GM19438 (cell line): ENCODE measurements around the gene FLNA.
A peak's percentile ranks its signal among the peaks of the same experiment; 100 is the strongest.
"Not testable (repeated sequence)": the region's sequence is repeated elsewhere in the genome, so short reads cannot be mapped to it uniquely, and the experiment has no call there.

Source experiments
- ATAC-seq: cut with Tn5 transposase; IDR thresholded peaks from one replicate; pipeline ENCODE4 v1.9.1; 2021; ENCODE audit warnings: low read depth; ENCODE audit not compliant: unreplicated experiment

FLNA gene

GRCh38 chrX:154374313-154375155 is at the start of gene FLNA:
FLNA (minus strand) TSS chrX:154374634; CDS start chrX:154371245, 3,389 bp downstream.
- ATAC-seq, result no peak

GRCh38 chrX:154420402-154420756 is 45.9 kb upstream of the FLNA start:
- no peak for ATAC-seq

DNA sequence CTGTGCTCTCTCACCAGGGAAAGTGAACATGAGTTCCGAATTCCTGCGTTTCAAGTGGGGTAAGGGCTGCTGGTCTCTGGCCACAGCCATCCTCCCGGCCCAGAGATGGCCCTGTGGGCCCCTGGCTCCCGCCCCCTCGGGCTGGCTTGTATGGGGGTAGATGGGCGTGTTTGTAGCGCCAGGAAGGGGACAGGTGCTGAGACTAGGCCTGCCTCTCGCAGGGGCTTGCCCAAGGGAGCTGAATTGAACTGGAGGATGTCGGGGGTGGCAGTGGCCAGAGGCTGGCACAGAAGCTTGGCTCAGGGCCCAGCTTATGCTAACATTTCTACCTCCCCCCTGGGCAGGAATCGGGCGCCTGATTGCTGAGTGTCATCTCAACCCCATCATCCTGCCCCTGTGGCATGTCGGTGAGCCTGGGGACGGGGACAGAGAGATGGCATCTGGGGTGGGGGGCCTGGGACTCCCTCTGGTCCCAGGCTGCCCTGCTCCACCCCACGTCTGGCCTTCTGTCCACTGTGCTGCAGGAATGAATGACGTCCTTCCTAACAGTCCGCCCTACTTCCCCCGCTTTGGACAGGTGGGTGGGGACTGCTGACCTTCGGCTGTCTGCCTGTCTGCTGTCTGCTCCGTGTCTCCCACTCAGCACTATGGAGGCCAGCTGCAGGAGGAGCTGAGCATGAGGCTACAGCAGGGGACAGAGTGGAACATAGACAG is 45.4 kb upstream of the FLNA start:
- ATAC-seq, result no peak

- no peak for ATAC-seq
Observed at GRCh38 chrX:154419189-154419588, 44.8 kb upstream of the FLNA start.

DNA sequence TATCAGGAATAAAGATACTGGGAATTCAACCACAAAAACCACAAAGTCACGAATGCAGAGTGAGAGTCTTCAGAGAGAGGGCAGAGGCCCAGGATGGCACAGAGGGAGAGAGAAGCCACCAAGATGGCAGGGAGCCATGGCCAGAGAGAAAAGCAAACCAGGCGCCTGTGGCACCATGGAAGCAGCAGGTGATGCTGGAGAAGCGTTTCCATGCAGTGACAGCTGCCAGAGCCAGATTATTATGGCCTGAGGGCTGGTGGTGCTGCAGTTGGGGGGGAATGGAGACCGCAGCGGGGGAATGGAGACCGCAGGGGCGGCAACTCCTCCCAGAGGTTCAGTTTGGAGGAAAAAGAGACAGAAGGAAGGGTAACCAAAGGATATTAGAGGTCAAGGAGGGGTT is 42.7 kb upstream of the FLNA start:
- ATAC-seq, result no peak

DNA sequence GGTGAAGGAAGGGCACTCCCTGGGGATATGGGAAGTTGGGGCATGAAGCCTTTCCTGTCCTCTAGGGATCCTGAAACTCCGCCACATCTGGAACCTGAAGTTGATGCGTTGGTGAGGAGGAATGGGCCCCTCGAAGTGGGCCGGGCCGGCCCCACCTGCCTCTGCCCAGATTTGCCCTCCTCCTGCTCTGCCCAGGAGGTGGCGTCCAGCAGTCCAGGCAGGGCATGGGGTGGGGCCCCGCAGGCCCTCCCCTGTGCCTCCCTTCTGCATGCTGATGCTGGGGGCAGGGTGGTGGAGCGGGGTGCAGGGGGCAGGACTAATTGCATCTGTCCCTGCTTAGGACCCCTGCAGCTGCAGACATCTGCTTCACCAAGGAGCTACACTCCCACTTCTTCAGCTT is 38.7 kb upstream of the FLNA start:
- no peak for ATAC-seq

DNA sequence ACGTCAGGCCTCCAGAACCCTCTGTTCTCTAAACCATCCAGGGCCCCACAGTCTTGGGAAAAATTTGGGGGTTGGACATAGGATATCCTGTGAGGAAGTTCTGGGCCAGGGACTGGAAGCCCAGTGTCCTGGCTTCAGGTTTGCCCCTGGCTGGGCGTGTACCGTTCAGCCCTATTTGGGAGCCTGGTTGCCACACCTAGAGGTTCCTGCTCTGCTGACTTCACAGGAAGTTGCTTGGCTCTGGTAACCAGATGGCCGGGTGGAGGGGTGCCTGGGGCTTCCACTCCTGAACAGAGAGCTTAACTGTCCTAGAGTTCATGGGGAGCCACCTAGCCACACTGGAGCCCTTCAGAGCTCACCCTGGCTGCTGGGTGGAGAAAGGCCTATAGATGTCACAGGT is 38.0 kb upstream of the FLNA start:
- ATAC-seq, result no peak

DNA sequence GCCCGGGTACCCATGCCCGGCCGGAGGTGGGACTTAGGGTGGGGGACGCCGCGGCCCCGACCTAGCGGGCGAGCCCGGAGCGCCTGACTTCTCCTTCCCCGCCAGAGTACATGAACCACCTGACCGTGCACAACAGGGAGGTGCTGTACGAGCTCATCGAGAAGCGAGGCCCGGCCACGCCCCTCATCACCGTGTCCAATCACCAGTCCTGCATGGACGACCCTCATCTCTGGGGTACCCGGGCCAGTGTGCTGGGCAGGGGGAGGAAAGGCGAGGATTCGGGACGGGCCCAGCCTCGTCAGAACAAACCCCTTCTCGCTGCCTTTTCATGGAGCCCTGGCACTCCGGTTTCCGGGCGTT is 37.5 kb upstream of the FLNA start:
- peak; percentile 53 for ATAC-seq

- ATAC-seq, result peak; percentile 43
Observed at GRCh38 chrX:154409222-154409871, 34.9 kb upstream of the FLNA start, which contains the start of gene DNASE1L1. DNASE1L1 (minus strand) TSS chrX:154409254; CDS start chrX:154405568, 3,686 bp downstream.

GRCh38 chrX:154408659-154409221 is 34.3 kb upstream of the FLNA start:
- peak; percentile 17 for ATAC-seq

- no peak for ATAC-seq
Observed at GRCh38 chrX:154404625-154405192, 30.3 kb upstream of the FLNA start.

DNA sequence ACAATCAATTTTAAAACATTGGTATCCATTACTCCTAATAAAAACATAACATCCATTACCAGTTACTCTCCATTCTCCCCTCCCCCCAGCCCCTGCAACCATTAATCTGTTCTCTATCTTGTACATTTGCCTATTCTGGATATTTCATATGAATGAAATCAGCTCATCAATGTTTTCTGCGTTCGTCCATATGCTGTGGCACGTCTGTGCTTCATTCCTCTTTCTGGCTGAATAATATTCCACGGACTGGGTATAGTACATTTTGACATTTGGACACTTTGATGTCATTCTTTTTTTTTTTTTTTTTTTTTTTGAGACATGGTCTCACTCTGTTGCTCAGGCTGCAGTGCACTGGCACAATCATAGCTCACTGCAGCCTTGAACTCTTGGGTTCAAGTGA is 29.4 kb upstream of the FLNA start:
- no peak for ATAC-seq

DNA sequence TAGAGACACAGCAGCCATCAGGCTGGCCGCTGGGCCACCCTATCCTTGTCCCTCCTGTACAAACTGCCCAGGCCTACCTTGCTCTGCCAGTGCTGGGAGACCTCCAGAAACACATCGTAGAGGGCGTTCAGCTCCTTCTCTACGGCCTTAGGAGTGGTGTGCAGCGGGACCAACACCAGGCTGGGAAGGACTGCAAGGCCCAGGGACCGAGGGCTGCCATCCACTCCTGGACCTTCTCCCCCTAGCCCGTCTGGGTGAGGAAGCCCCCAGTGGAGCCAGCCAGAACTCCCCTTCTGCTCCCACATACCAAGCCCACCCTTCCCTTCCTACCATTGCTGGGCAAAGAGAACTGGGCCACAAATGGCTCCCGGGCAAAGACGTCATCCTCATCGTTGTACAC is 28.8 kb upstream of the FLNA start:
- ATAC-seq, result no peak

DNA sequence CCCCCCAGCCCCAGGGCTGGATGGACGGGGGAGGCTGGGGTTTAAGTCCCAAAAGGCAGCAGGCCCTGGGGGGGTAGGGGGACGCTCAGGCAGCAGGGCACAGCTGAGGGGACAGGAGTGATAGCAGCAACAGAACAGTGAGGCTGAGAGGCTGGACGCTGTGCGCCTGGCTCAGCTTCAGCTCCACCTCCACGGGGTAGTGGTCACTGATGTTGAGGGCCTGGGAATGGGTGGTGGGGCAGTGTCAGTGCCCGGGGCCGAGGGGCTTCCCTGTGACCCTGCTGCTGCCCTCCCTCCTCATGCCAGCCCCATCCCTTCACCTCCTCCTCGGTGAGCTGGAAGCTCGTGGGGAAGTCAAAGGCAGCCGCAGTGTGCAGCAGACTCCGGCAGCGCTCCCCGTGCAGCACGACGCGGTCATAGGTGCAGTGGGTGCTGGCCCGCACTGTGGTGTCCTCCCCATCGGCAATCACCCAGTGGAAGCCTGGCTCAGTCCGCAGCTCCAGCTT is 28.2 kb upstream of the FLNA start:
- no peak for ATAC-seq

- no peak for ATAC-seq
Observed at GRCh38 chrX:154401918-154402621, 27.6 kb upstream of the FLNA start.

- ATAC-seq, result no peak
Observed at GRCh38 chrX:154401045-154401799, 26.8 kb upstream of the FLNA start.

- not testable (repeated sequence) for ATAC-seq
Observed at GRCh38 chrX:154400369-154400817, 26.0 kb upstream of the FLNA start.

- no peak for ATAC-seq
Observed at GRCh38 chrX:154399527-154400368, 25.3 kb upstream of the FLNA start.
